Activated CD4-positive, alpha-beta T cell treated with anti-CD3 and anti-CD28 coated beads, Interleukin-10, Interleukin-2, amounts not matched to agents 100 ng/mL and 50 ng/mL, durations not matched to agents 16 hours and 8 hours (primary cell): ENCODE data around the gene RBM19.

Source experiments
- DNase-seq: peaks from one replicate; pipeline ENCODE4 v3.0.0-alpha.2; 2020

The RBM19 gene

GRCh38 chr12:113900716-113901115 lies 65.4 kb downstream of the RBM19 start:
- no peak for DNase-seq

- no peak for DNase-seq
Observed at GRCh38 chr12:113899561-113900471, 66.3 kb downstream of the RBM19 start.

- no peak for DNase-seq
Observed at GRCh38 chr12:113899042-113899560, 67.0 kb downstream of the RBM19 start.

- no peak for DNase-seq
Observed at GRCh38 chr12:113898466-113898865, 67.7 kb downstream of the RBM19 start.

- DNase-seq: no peak
Observed at GRCh38 chr12:113897406-113897805, 68.7 kb downstream of the RBM19 start.

GRCh38 chr12:113896841-113897240 lies 69.3 kb downstream of the RBM19 start:
- no peak for DNase-seq

- DNase-seq: no peak
Observed at GRCh38 chr12:113896194-113896593, 69.9 kb downstream of the RBM19 start.

- no peak for DNase-seq
Observed at GRCh38 chr12:113895176-113895575, 70.9 kb downstream of the RBM19 start.

- no peak for DNase-seq
Observed at GRCh38 chr12:113894697-113895096, 71.4 kb downstream of the RBM19 start.

- DNase-seq: no peak
Observed at GRCh38 chr12:113893221-113893620, 72.9 kb downstream of the RBM19 start.

- no peak for DNase-seq
Observed at GRCh38 chr12:113892556-113892955, 73.6 kb downstream of the RBM19 start.

GRCh38 chr12:113891739-113892520 lies 74.2 kb downstream of the RBM19 start:
- DNase-seq: peak; percentile 10

- no peak for DNase-seq
Observed at GRCh38 chr12:113891167-113891692, 74.9 kb downstream of the RBM19 start.

GRCh38 chr12:113889891-113890581 lies 76.1 kb downstream of the RBM19 start:
- DNase-seq: no peak

GRCh38 chr12:113889076-113889475 lies 77.0 kb downstream of the RBM19 start:
- DNase-seq: no peak

GRCh38 chr12:113888435-113888834 lies 77.7 kb downstream of the RBM19 start:
- no peak for DNase-seq

- no peak for DNase-seq
Observed at GRCh38 chr12:113887906-113888305, 78.2 kb downstream of the RBM19 start.

GRCh38 chr12:113886721-113887120 lies 79.4 kb downstream of the RBM19 start:
- no peak for DNase-seq

GRCh38 chr12:113884392-113884791 lies 81.7 kb downstream of the RBM19 start:
- no peak for DNase-seq

GRCh38 chr12:113882690-113883089 lies 83.4 kb downstream of the RBM19 start:
- no peak for DNase-seq

- DNase-seq: no peak
Observed at GRCh38 chr12:113880988-113881962, 84.8 kb downstream of the RBM19 start.

GRCh38 chr12:113880326-113880725 lies 85.8 kb downstream of the RBM19 start:
- no peak for DNase-seq
